ENCODE results near the gene TAGAP. TPM values are rescaled to one million over a fixed set of nuclear protein-coding genes. Genes with fewer than 3 reads are reported as not detected.

TAGAP gene
- total and polyA plus RNA-seq, 9 of the 15 experiments (the other 6 are each of a cell fraction or from before 2014, with no cell fraction given): 0.07 TPM; not detected in 8

- TF ChIP-seq, protein P1, sequence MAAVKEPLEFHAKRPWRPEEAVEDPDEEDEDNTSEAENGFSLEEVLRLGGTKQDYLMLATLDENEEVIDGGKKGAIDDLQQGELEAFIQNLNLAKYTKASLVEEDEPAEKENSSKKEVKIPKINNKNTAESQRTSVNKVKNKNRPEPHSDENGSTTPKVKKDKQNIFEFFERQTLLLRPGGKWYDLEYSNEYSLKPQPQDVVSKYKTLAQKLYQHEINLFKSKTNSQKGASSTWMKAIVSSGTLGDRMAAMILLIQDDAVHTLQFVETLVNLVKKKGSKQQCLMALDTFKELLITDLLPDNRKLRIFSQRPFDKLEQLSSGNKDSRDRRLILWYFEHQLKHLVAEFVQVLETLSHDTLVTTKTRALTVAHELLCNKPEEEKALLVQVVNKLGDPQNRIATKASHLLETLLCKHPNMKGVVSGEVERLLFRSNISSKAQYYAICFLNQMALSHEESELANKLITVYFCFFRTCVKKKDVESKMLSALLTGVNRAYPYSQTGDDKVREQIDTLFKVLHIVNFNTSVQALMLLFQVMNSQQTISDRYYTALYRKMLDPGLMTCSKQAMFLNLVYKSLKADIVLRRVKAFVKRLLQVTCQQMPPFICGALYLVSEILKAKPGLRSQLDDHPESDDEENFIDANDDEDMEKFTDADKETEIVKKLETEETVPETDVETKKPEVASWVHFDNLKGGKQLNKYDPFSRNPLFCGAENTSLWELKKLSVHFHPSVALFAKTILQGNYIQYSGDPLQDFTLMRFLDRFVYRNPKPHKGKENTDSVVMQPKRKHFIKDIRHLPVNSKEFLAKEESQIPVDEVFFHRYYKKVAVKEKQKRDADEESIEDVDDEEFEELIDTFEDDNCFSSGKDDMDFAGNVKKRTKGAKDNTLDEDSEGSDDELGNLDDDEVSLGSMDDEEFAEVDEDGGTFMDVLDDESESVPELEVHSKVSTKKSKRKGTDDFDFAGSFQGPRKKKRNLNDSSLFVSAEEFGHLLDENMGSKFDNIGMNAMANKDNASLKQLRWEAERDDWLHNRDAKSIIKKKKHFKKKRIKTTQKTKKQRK (IDR thresholded peaks at IDR 0.05; ENCODE audit: borderline replicate concordance, low read depth, low read length): no peak
- TF ChIP-seq ZBTB11 (CRISPR knock-in tag; IDR thresholded peaks at IDR 0.05) (no peak), TEAD4 (IDR thresholded peaks at IDR 0.05; ENCODE audit: low read length) (no peak), TEAD4 (CRISPR knock-in tag; IDR thresholded peaks at IDR 0.05; ENCODE audit: borderline replicate concordance) (no peak), ZNF212 (CRISPR knock-in tag; IDR thresholded peaks at IDR 0.05) (no peak), MEIS2 (IDR thresholded peaks at IDR 0.05; ENCODE audit: partially characterized antibody) (no peak), LCOR (CRISPR knock-in tag; IDR thresholded peaks at IDR 0.05) (no peak), ARHGAP35 (IDR thresholded peaks at IDR 0.05; ENCODE audit: partially characterized antibody) (no peak), TCF3 (CRISPR knock-in tag; IDR thresholded peaks at IDR 0.05) (no peak), TSC22D4 (tag; IDR thresholded peaks at IDR 0.05) (no peak), ELF1 (tag; IDR thresholded peaks at IDR 0.05) (no peak), HMG20B (CRISPR knock-in tag; IDR thresholded peaks at IDR 0.05) (no peak), ZNF347 (CRISPR knock-in tag; IDR thresholded peaks at IDR 0.05; ENCODE audit: low read depth) (no peak), SRSF7 (optimal IDR thresholded peaks at IDR 0.05; ENCODE audit: low read depth, low read length) (no peak), ZBTB34 (CRISPR knock-in tag; IDR thresholded peaks at IDR 0.05) (no peak), ZC3H11A (IDR thresholded peaks at IDR 0.05; ENCODE audit: low read depth, low read length) (no peak), SIRT6 (IDR thresholded peaks at IDR 0.05; ENCODE audit: low read depth, low read length) (no peak), XRCC5 (IDR thresholded peaks at IDR 0.05; ENCODE audit: low read depth, low read length) (no peak)
- TF ChIP-seq, protein P2, sequence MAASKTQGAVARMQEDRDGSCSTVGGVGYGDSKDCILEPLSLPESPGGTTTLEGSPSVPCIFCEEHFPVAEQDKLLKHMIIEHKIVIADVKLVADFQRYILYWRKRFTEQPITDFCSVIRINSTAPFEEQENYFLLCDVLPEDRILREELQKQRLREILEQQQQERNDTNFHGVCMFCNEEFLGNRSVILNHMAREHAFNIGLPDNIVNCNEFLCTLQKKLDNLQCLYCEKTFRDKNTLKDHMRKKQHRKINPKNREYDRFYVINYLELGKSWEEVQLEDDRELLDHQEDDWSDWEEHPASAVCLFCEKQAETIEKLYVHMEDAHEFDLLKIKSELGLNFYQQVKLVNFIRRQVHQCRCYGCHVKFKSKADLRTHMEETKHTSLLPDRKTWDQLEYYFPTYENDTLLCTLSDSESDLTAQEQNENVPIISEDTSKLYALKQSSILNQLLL (CRISPR knock-in tag; IDR thresholded peaks at IDR 0.05; ENCODE audit: borderline replicate concordance): no peak
Observed at GRCh38 chr6:159084493-159085091, 39.8 kb upstream of the TAGAP start (continued).
